Measurements from ENCODE around the gene HMX1. TPM values are rescaled to one million over a fixed set of nuclear protein-coding genes. Genes with fewer than 3 reads are reported as not detected.

Gene HMX1
- total and polyA plus RNA-seq, 2 donors (not counting 1 experiment from before 2014, with no cell fraction given) = not detected

- ChIA-PET POLR2A (no interaction called here), CTCF (no interaction called here)
- peaks cover 0 to 13% (median 0%) of the 10 kb centered on the region in 3 donors for H3K9me3 ChIP-seq (ENCODE audit: control extremely low read depth in 1 of 3, control insufficient read depth in 2 of 3, insufficient read depth in 1 of 3, low read length in 2 of 3)
Measured at GRCh38 chr4:8867624-8868320, 3.9 kb downstream of the HMX1 start.

More at GRCh38 chr4:8867624-8868320, 3.9 kb downstream of the HMX1 start:
- Mint-ChIP-seq H3K4me3 (no peak overlapping the region), H3K27ac (no peak overlapping the region), H3K27me3 (peaks cover 44% of the 10 kb centered on the region), H3K9me3 (ENCODE audit: insufficient read depth) (no peaks in the 10 kb centered on the region), H3K4me1 (peaks cover 2% of the 10 kb centered on the region)
- intact Hi-C loops (cut with micrococcal nuclease) = no loop called here
- Histone ChIP-seq H3K27me3 (replicated peaks in 1 of 4; ENCODE audit: control extremely low read depth in 1 of 4, control insufficient read depth in 3 of 4, insufficient read depth in 4 of 4, low read length in 3 of 4) (peaks cover 0 to 65% (median 14%) of the 10 kb centered on the region in 4 experiments), H3K4me1 (ENCODE audit: control insufficient read depth in 2 of 2, insufficient read depth in 2 of 2, low read length in 2 of 2) (no peaks in the 10 kb centered on the region), H3K4me2 (replicated peaks; ENCODE audit: low read depth, low read length, poor library complexity, severe bottlenecking) (no peak overlapping the region), H3K79me2 (ENCODE audit: control insufficient read depth, insufficient read depth, low read length) (no peaks in the 10 kb centered on the region), H3K36me3 (replicated peaks in 1 of 2; ENCODE audit: control extremely low read depth in 1 of 2, control insufficient read depth in 1 of 2, extremely low read depth in 1 of 2, insufficient read depth in 2 of 2, low read length in 1 of 2) (no peaks in the 10 kb centered on the region), H4K20me1 (ENCODE audit: control insufficient read depth, insufficient read depth, low read length, poor library complexity, severe bottlenecking) (no peaks in the 10 kb centered on the region), H2AFZ (ENCODE audit: insufficient read depth, low read depth, low read length, poor library complexity, severe bottlenecking) (no peak overlapping the region), H3K27ac (ENCODE audit: low read length in 2 of 2) (no peak overlapping the region), H3K9ac (ENCODE audit: low read length) (no peak overlapping the region), H3K4me3 (ENCODE audit: control extremely low read depth in 1 of 5, extremely low read depth in 1 of 5, insufficient read depth in 1 of 5, low read depth in 2 of 5, low read length in 4 of 5) (no peak overlapping the region)
- 7% methylated on average over 90 of the region's 90 CpGs for WGBS (ENCODE audit: insufficient coverage)
- TF ChIP-seq CTCF (IDR thresholded peaks at IDR 0.05) = no peak
- TF ChIP-seq EZH2 (IDR thresholded peaks at IDR 0.05; ENCODE audit: borderline replicate concordance, insufficient read depth, low read depth, low read length, poor library complexity, severe bottlenecking) = no peak
- ATAC-seq (ENCODE audit: low read depth) (no peak), DNase-seq (no peak)

Measured in B cell (primary cell).